Prostate gland (tissue), 2 donors: Measurements from ENCODE around the gene FIG4. TPM values are rescaled to one million over a fixed set of nuclear protein-coding genes. Genes with fewer than 3 reads are reported as not detected.

Experiments
- DNase-seq: peaks from one replicate; pipeline ENCODE4 v3.0.0-alpha.2; 2019; ENCODE audit warnings: low spot score
- H3K27ac ChIP-seq, 2 donors: fragments of 200-600 bp; sonication (generic); 2 replicates each; pipeline ENCODE4 v1.5.1; 2017 to 2019
- H3K27me3 ChIP-seq: fragments of 200-600 bp; sonication (generic); replicated peaks from 2 replicates; pipeline ENCODE4 v1.5.1; 2019; ENCODE audit not compliant: insufficient read depth
- H3K36me3 ChIP-seq, 2 donors: fragments of 200-600 bp; sonication (generic); 1 replicate in 1 of 2; 2 replicates in 1 of 2; pipeline versions ENCODE4 v1.5.1 to v1.8.1; 2017 to 2019
- H3K4me1 ChIP-seq: fragments of 200-600 bp; sonication (generic); replicated peaks from 2 replicates; pipeline ENCODE4 v1.5.1; 2019
- H3K4me3 ChIP-seq, 2 donors: fragments of 200-600 bp; sonication (generic); 2 replicates each; pipeline ENCODE4 v1.5.1; 2017 to 2019
- H3K9me3 ChIP-seq: fragments of 200-600 bp; sonication (generic); 2 replicates; pipeline ENCODE4 v1.5.1; 2017
- POLR2A ChIP-seq: fragments of 450-650 bp; IDR thresholded peaks from one replicate; pipeline ENCODE4 v1.6.1; 2016; ENCODE audit warnings: antibody characterized with exemption, mild to moderate bottlenecking
- POLR2AphosphoS5 ChIP-seq: sonication (generic); formaldehyde crosslinking; IDR thresholded peaks from one replicate; pipeline ENCODE4 v1.6.1; 2017; ENCODE audit warnings: antibody characterized with exemption
- WGBS: methylation state at CpG from one replicate; pipeline ENCODE4 v1.1.5; 2018; 5-methylcytosine and 5-hydroxymethylcytosine counted together
- intact Hi-C: fragments of 100-400 bp; cut with DNase I; formaldehyde crosslinking; loops from one replicate; pipeline ENCODE4 v1.14.2; 2022
- total RNA-seq, 2 donors: library from RNA; depleted of rRNA; stranded (reverse); fragments of >200 nt; gene quantifications; one replicate each; pipeline ENCODE4 v1.1.0, GENCODE V29; 2016
- TF ChIP-seq, protein P1 (sequence below), 4 experiments: fragments of 200-600 bp in 2 of 4; fragments of 450-650 bp in 2 of 4; sonication (generic) in 2 of 4; IDR thresholded peaks; 1 replicate in 3 of 4; 2 replicates in 1 of 4; pipeline ENCODE4 v1.5.1; 2016 to 2019; ENCODE audit warnings: antibody characterized with exemption in 4 of 4, mild to moderate bottlenecking in 2 of 4, moderate library complexity in 2 of 4

The FIG4 gene
- total RNA-seq, 2 donors from 2014 or later, result 12.7 to 16.6 TPM

- Histone ChIP-seq H3K36me3 (no peaks in the 10 kb centered on the region), H3K27ac (no peak overlapping the region), H3K4me1 (no peaks in the 10 kb centered on the region), H3K27me3 (no peaks in the 10 kb centered on the region), H3K4me3 (no peak overlapping the region), H3K9me3 (no peaks in the 10 kb centered on the region)
- 67% methylated on average over 1 of the region's 1 CpG for WGBS
- no peak for TF ChIP-seq POLR2AphosphoS5
- TF ChIP-seq, protein P1, sequence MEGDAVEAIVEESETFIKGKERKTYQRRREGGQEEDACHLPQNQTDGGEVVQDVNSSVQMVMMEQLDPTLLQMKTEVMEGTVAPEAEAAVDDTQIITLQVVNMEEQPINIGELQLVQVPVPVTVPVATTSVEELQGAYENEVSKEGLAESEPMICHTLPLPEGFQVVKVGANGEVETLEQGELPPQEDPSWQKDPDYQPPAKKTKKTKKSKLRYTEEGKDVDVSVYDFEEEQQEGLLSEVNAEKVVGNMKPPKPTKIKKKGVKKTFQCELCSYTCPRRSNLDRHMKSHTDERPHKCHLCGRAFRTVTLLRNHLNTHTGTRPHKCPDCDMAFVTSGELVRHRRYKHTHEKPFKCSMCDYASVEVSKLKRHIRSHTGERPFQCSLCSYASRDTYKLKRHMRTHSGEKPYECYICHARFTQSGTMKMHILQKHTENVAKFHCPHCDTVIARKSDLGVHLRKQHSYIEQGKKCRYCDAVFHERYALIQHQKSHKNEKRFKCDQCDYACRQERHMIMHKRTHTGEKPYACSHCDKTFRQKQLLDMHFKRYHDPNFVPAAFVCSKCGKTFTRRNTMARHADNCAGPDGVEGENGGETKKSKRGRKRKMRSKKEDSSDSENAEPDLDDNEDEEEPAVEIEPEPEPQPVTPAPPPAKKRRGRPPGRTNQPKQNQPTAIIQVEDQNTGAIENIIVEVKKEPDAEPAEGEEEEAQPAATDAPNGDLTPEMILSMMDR (IDR thresholded peaks at IDR 0.05), result no peak
- intact Hi-C loops, result no loop called here
- DNase-seq, result no peak
Measured at GRCh38 chr6:109736273-109737025, 45.4 kb downstream of the FIG4 start.

- intact Hi-C loops, result no loop called here
- no peak overlapping the region for H3K27ac ChIP-seq
- 90% methylated on average over 1 of the region's 1 CpG for WGBS
- no peak overlapping the region for H3K4me3 ChIP-seq
- TF ChIP-seq, protein P1 (IDR thresholded peaks at IDR 0.05), result no peak
- no peak for TF ChIP-seq POLR2AphosphoS5
- no peak for TF ChIP-seq POLR2A
- H3K27me3 ChIP-seq, result no peaks in the 10 kb centered on the region
- no peaks in the 10 kb centered on the region for H3K9me3 ChIP-seq
- H3K4me1 ChIP-seq, result no peaks in the 10 kb centered on the region
- H3K36me3 ChIP-seq, result no peaks in the 10 kb centered on the region
- DNase-seq, result no peak
Measured at GRCh38 chr6:109738255-109738654, 47.2 kb downstream of the FIG4 start.

DNA sequence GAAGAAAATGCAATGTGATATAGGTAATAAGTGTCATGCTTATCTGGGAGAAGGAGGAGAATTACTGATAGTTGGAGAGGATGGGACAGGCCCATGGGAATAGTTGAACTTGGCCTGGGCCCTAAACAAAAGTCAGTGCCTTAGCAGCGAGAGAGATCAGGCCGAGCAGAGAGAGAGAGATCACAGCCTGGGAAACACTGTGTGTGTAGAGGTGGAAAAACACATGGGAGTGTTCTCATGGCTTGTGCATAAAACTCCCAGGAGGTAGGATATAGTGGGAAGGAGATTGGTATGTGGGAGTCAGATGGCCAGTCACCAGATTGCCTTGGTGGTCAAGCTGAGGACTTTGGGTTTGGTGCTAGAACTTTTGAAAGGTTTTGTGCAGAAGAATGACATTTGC lies 47.6 kb downstream of the FIG4 start:
- TF ChIP-seq POLR2AphosphoS5 (no peak), POLR2A (no peak)
- TF ChIP-seq, protein P1 (IDR thresholded peaks at IDR 0.05), result no peak
- Histone ChIP-seq H3K9me3 (no peaks in the 10 kb centered on the region), H3K36me3 (no peaks in the 10 kb centered on the region), H3K4me3 (no peak overlapping the region), H3K4me1 (no peaks in the 10 kb centered on the region), H3K27me3 (no peaks in the 10 kb centered on the region), H3K27ac (no peak overlapping the region)
- 93% methylated on average over 2 of the region's 2 CpGs for WGBS
- no peak for DNase-seq
- intact Hi-C loops, result no loop called here

DNA sequence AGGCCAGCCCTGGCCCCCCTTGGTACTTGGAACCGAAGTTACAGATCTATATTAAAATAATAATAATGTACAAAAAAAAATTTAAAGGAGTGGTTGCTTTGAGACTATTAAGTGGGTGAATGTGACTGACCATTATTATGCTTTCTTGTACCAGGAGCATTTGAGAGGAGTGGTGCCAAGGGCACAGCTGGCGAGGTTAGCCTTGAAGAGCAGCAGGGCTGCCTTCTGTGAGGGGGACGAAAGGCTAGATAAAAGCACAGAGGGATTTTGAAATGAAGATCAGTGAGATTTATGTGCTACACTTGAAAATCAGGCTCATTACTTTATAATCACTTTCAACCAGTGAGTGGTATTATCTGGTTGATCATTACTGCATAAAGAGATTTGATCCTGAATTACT lies 48.6 kb downstream of the FIG4 start:
- Histone ChIP-seq H3K36me3 (no peaks in the 10 kb centered on the region), H3K27ac (no peak overlapping the region), H3K9me3 (no peaks in the 10 kb centered on the region), H3K4me1 (no peaks in the 10 kb centered on the region), H3K27me3 (no peaks in the 10 kb centered on the region), H3K4me3 (no peak overlapping the region)
- no peak for DNase-seq
- intact Hi-C loops, result no loop called here
- WGBS, result 77% methylated on average over 3 of the region's 3 CpGs
- TF ChIP-seq, protein P1 (IDR thresholded peaks at IDR 0.05), result no peak
- TF ChIP-seq POLR2A (no peak), POLR2AphosphoS5 (no peak)

DNA sequence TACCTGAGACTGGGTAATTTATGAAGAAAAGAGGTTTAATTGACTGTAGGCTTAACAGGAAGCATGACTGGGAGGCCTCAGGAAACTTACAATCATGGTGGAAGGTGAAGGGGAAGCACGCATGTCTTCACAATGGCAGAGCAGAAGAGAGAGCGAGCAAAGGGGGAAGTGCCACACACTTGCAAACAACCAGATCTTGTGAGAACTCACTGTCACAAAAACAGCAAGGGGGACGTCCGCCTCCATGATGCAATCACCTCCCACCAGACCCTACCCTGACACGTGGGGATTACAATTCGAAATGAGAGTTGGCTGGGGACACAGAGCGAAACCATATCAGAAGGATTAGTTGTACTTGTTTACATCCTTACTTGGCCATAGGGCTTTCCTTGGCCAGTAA lies 49.7 kb downstream of the FIG4 start:
- Histone ChIP-seq H3K27me3 (no peaks in the 10 kb centered on the region), H3K4me3 (no peak overlapping the region), H3K9me3 (no peaks in the 10 kb centered on the region), H3K4me1 (no peaks in the 10 kb centered on the region), H3K36me3 (no peaks in the 10 kb centered on the region), H3K27ac (no peak overlapping the region)
- TF ChIP-seq POLR2A (no peak), POLR2AphosphoS5 (no peak)
- TF ChIP-seq, protein P1 (IDR thresholded peaks at IDR 0.05), result no peak
- WGBS, result 81% methylated on average over 6 of the region's 7 CpGs
- DNase-seq, result no peak
- intact Hi-C loops, result no loop called here
